ENCODE data around the gene RAPGEFL1. TPM values are rescaled to one million over a fixed set of nuclear protein-coding genes. Genes with fewer than 3 reads are reported as not detected.

The RAPGEFL1 gene
- total and polyA plus RNA-seq, 2 donors (not counting 3 experiments of a cell fraction or from before 2014, with no cell fraction given), result 8.6 to 11.8 TPM

- H2AFZ ChIP-seq (ENCODE audit: low read depth, low read length), result no peak overlapping the region
- H3K36me3 ChIP-seq (ENCODE audit: control insufficient read depth in 2 of 2, extremely low read depth in 1 of 2, insufficient read depth in 2 of 2, low read length in 2 of 2), result no peaks in the 10 kb centered on the region
- no peaks in the 10 kb centered on the region for H3K9me1 ChIP-seq (replicated peaks; ENCODE audit: control insufficient read depth, extremely low read depth, insufficient read depth, low read length)
- H3K9me3 ChIP-seq (replicated peaks; ENCODE audit: control insufficient read depth, insufficient read depth, low read length), result no peaks in the 10 kb centered on the region
- H4K20me1 ChIP-seq (replicated peaks; ENCODE audit: control insufficient read depth, extremely low read depth, insufficient read depth, low read length), result no peaks in the 10 kb centered on the region
- H3K79me2 ChIP-seq (ENCODE audit: control insufficient read depth, insufficient read depth, low read length), result peaks cover 56% of the 10 kb centered on the region
- TF ChIP-seq MYC (IDR thresholded peaks at IDR 0.05; ENCODE audit: low read depth, low read length) (no peak), EZH2 (IDR thresholded peaks at IDR 0.05; ENCODE audit: borderline replicate concordance, low read depth, low read length, severe bottlenecking) (no peak), POLR2AphosphoS5 (IDR thresholded peaks at IDR 0.05; ENCODE audit: insufficient read depth, low read depth, low read length) (no peak), POLR2A (IDR thresholded peaks at IDR 0.05; ENCODE audit: low read depth, low read length) (no peak), FOS (IDR thresholded peaks at IDR 0.05; ENCODE audit: borderline replicate concordance, insufficient read depth, low read length) (no peak), GATA2 (IDR thresholded peaks at IDR 0.05; ENCODE audit: insufficient read depth, insufficient read length, low read depth, low read length) (no peak), CTCF (IDR thresholded peaks at IDR 0.05; ENCODE audit: extremely low read depth in 1 of 2, insufficient read depth in 1 of 2, low read depth in 1 of 2, low read length in 2 of 2) (no peak), JUN (IDR thresholded peaks at IDR 0.05; ENCODE audit: borderline replicate concordance, insufficient read depth, insufficient read length, low read depth) (no peak)
- TF ChIP-seq, protein P1, sequence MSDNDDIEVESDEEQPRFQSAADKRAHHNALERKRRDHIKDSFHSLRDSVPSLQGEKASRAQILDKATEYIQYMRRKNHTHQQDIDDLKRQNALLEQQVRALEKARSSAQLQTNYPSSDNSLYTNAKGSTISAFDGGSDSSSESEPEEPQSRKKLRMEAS (IDR thresholded peaks at IDR 0.05; ENCODE audit: insufficient read depth, insufficient read length), result no peak
- H3K27me3 ChIP-seq (ENCODE audit: control insufficient read depth in 2 of 2, insufficient read depth in 2 of 2, low read length in 2 of 2), result no peaks in the 10 kb centered on the region
- ChIA-PET CTCF (interaction anchor here (1.1 to 2.2 kb wide), 3 partner anchors 9 to 23 kb away, joined by 3 to 6 read pairs (median 5); partner anchors contain the start of gene WIPF2), POLR2A (interaction anchor here (0.7 kb wide), 1 partner anchor 16 kb away, joined by 3 read pairs; no protein-coding TSS in a partner anchor)
- BruUV-seq (replicated peaks), result no TSS peak
- H3K4me1 ChIP-seq (ENCODE audit: control insufficient read depth, extremely low read depth, insufficient read depth, low read length), result no peaks in the 10 kb centered on the region
- no peak overlapping the region for H3K4me2 ChIP-seq (ENCODE audit: insufficient read depth, low read length)
- dilution Hi-C loops (cut with MboI; ENCODE audit: extremely low pct_ligation_motif_present, low sequenced_read_pairs) (no loop called here), intact Hi-C loops (cut with micrococcal nuclease) (no loop called here)
- no peak overlapping the region for H3K4me3 ChIP-seq (replicated peaks in 1 of 3; ENCODE audit: insufficient read depth in 1 of 3, low read depth in 1 of 3, low read length in 3 of 3)
- no peak overlapping the region for H3K27ac ChIP-seq (ENCODE audit: insufficient read depth, low read depth, low read length)
- FAIRE-seq (no peak), DNase-seq (ENCODE audit: low read depth, low spot score) (no peak)
- no peak overlapping the region for H3K9ac ChIP-seq (replicated peaks; ENCODE audit: extremely low read depth, insufficient read depth, low read length)
Observed at GRCh38 chr17:40241252-40241834, 64.1 kb downstream of the RAPGEFL1 start.

All from endothelial cell of umbilical vein (primary cell).